WTC11 (cell line): ENCODE data around the gene SHROOM1.

Source experiments
- NFYB ChIP-seq: sonication (generic); formaldehyde crosslinking; conservative IDR thresholded peaks from 2 replicates; pipeline ENCODE4 v1.8.0; 2022; ENCODE audit warnings: low read depth, missing genetic modification reagents
- ZNF263 ChIP-seq: sonication (generic); formaldehyde crosslinking; IDR thresholded peaks from 2 replicates; pipeline ENCODE4 v1.8.1; 2022; ENCODE audit warnings: low read depth, mild to moderate bottlenecking, moderate library complexity, missing genetic modification reagents
- ZNF416 ChIP-seq: fragments of 250-450 bp; sonication (Bioruptor Pico); IDR thresholded peaks from 2 replicates; pipeline ENCODE4 v1.9.0; 2021; ENCODE audit warnings: mild to moderate bottlenecking, inconsistent platforms
- TF ChIP-seq, protein P1 (sequence below): fragments of 200-600 bp; IDR thresholded peaks from 2 replicates; pipeline ENCODE4 v1.8.0; 2022; ENCODE audit warnings: antibody characterized with exemption
- TF ChIP-seq, protein P2 (sequence below): sonication (generic); formaldehyde crosslinking; IDR thresholded peaks from 2 replicates; pipeline ENCODE4 v1.8.1; 2023; ENCODE audit warnings: mild to moderate bottlenecking, missing genetic modification reagents, moderate library complexity

DNA sequence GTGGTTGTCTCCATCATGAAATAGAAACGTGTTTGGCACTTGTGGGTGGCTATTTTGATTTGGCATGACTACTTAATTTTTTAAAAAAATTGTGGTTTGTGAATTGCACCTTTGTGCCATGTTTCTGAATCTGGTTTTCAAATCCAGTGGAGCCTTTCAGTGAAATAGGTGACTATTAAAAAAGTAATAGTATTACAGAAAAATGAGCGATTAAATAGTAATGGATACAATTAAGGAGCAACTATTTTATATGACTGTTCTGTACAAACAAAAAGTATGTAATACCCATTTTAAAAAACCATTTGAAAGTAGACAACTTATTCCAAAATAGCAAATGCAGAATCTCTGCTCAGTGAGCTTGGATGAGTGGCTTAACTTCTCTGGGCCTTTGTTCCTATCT, 14.4 kb downstream of the SHROOM1 start:
- TF ChIP-seq, protein P1, sequence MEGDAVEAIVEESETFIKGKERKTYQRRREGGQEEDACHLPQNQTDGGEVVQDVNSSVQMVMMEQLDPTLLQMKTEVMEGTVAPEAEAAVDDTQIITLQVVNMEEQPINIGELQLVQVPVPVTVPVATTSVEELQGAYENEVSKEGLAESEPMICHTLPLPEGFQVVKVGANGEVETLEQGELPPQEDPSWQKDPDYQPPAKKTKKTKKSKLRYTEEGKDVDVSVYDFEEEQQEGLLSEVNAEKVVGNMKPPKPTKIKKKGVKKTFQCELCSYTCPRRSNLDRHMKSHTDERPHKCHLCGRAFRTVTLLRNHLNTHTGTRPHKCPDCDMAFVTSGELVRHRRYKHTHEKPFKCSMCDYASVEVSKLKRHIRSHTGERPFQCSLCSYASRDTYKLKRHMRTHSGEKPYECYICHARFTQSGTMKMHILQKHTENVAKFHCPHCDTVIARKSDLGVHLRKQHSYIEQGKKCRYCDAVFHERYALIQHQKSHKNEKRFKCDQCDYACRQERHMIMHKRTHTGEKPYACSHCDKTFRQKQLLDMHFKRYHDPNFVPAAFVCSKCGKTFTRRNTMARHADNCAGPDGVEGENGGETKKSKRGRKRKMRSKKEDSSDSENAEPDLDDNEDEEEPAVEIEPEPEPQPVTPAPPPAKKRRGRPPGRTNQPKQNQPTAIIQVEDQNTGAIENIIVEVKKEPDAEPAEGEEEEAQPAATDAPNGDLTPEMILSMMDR: no peak
- TF ChIP-seq ZNF263 (CRISPR knock-in tag): no peak
- no peak for TF ChIP-seq NFYB (CRISPR knock-in tag)
- TF ChIP-seq, protein P2, sequence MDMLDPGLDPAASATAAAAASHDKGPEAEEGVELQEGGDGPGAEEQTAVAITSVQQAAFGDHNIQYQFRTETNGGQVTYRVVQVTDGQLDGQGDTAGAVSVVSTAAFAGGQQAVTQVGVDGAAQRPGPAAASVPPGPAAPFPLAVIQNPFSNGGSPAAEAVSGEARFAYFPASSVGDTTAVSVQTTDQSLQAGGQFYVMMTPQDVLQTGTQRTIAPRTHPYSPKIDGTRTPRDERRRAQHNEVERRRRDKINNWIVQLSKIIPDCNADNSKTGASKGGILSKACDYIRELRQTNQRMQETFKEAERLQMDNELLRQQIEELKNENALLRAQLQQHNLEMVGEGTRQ (CRISPR knock-in tag): no peak
- TF ChIP-seq ZNF416 (CRISPR knock-in tag): no peak
